Stimulated activated CD4-positive, alpha-beta T cell treated with anti-CD3 and anti-CD28 coated beads, TNF-alpha, amount 100 ng/mL, for 1 hour (primary cell): ENCODE data around the gene UBQLN4.
"Not testable (repeated sequence)": the region's sequence is repeated elsewhere in the genome, so short reads cannot be mapped to it uniquely, and the experiment has no call there.

Experiments used
- DNase-seq, 3 donors: peaks; one replicate each; pipeline ENCODE4 v3.0.0-alpha.2; 2020; ENCODE audit warnings: low read depth in 3 of 3, low spot score in 1 of 3

The UBQLN4 gene

DNA sequence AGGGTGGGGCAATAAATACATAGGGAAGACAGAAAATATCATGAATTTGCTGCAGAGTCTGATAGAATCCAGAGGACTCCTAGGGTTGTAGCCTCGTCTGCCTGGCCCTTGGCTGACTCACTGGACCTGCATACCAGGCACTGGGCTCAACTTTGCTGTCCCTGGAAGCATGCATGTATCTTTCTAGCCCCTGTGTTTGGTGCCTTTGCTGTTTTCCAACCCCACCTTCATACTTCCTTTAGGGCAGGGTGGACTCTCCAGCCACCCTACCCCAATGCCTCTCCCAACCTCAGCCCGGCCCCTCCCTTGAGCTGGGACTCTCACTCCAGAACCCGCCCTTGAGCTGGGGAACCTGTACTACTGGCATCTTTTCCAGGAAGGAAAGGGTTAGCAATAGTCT is 8.6 kb upstream of the UBQLN4 start:
- no peak for DNase-seq

GRCh38 chr1:156060937-156061636 is 7.5 kb upstream of the UBQLN4 start, which contains the start of gene RAB25:
TSS of gene RAB25 (plus strand) at chr1:156061160. CDS start at chr1:156061401, 241 bp downstream.
- no peak for DNase-seq

DNA sequence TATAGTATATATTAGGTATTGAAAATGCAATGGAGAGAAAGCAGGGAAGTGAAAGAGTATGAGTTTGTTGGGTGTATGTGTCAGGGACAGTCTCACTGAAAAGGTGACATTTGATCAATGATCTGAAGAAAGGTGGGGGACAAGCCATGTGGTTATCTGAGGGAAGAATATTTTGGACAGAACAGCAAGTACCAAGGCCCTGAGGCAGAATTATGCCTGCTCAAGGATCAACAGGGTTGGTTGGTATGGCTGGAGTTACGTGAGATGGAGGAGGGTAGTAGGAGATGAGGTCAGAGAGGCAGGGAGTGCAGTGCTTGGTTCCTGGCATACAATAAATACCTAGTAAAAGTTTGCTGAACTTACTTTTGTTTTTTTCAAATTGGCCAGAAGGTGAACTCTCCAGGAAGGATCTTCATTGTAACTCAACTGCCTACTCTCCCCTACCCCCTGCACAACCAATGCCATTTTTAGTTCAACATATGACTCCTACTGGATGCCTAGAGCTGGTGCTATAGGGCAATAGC is 2.8 kb upstream of the UBQLN4 start:
- no peak for DNase-seq

- DNase-seq, result no peak
These were observed 1.9 kb upstream of the UBQLN4 start for GRCh38 chr1:156055281-156056048.

DNA sequence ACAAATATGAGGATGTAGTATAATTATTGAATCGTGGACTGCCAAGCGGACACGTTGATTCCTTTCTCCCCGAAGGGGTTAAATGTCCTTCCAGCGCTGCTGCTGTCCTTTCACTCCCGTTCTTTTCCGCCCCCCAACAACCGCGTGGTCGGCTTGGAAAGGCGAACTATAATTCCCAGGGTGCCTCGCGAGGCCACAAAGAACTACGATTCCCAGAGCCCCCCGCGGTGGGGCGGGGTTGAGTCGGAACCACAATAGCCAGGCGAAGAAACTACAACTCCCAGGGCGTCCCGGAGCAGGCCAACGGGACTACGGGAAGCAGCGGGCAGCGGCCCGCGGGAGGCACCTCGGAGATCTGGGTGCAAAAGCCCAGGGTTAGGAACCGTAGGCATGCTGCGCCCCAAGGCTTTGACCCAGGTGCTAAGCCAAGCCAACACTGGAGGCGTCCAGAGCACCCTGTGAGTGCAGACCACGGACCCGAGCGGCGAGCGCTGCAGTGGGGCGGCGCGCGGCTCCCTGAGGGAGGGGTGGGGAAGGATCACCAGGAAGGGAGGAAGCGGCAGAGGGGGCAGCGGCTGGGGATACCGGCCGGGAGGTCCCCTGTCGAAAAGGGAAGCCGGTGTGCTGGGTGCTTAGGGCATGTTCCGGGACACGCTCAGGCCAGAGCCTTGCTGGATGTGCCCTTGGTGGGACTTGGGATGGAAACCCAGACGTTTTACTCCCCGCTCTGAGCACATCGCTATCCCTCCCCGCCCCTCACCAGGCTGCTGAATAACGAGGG is 1.1 kb upstream of the UBQLN4 start, which contains the start of gene LAMTOR2:
TSS of gene LAMTOR2 (plus strand) at position 283 of the 781 bp plus-strand sequence. CDS start at position 391, 108 bp downstream.
- peak; percentile 81 to 94 (median 87) for DNase-seq

DNA sequence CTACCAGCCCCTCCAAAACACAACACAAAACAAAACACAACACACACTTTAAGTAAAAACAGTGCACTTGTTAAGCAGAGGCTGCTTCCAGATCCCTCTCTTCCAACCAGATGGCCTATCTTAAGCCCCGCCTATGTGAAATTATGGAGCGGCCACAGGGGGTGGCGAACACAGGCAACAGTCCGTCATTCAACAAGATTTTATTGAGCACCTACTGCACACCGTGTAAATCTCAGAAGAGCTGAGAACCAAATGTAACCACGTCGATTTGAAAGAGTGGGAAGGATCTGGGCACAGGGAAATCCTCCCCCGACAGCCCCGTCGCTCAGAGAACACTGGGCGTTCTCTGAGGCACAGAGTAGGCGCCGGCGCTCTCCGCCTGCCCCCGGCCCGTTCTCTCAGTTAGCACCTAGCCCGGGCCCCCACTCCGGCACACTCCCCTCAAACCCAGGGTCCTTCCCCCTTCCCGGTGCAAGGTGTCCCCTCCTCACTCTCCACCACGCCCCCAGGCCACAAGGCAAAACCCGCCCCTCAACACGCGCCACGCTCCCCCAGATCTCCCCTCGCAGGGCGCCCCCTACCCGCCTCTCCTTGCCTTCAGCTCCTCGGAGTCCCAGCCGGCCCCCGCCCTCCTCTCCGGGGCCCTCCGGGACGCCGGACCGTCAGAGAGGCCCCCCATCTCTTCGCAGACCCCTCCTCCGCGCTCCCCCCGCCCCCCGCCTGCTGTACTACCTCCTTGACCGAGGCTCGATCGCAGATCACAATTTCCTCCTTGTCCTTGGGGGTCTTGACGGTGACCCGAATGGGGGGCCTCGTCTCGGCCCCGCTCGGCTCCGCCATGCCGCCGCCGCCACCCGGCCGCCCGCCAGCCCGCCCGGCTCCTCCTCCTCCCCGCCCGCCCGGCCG is 483 bp downstream of the UBQLN4 start:
- peak in 2 of 3 donors; percentile 37 to 58 for DNase-seq

- DNase-seq, result no peak
These were observed 2.4 kb downstream of the UBQLN4 start for GRCh38 chr1:156051011-156051725.

GRCh38 chr1:156050376-156050775 is 3.2 kb downstream of the UBQLN4 start:
- no peak for DNase-seq

DNA sequence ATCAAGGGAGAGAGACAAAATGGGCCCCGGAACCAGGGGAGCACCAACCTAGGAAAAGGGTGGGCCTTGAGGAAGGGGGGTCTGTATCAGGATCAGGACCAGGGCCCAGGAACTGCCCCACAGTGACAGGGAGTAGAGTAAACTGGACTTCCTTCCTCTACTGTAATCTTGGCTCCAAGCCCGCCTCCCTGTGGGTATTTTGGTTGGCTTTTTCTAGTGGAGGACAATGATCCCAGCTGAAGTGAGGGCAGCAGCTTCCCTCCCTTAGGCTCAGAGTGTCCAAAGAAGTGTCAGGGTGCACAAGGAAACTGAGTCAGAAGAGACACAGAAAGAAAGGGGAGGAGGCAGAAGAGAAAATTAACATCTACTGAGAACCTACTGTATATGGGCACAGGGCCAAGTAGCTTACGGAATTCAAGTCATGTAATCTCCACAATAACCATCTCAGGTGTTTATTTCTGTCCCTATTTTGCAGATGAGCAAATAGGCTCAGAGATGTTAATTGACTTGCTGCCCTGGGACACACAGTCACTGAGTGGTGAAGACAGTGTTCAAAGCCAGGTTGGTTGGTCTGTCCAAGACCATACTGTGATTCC is 4.8 kb downstream of the UBQLN4 start:
- no peak for DNase-seq

GRCh38 chr1:156045076-156045475 is 8.5 kb downstream of the UBQLN4 start:
- DNase-seq, result no peak

DNA sequence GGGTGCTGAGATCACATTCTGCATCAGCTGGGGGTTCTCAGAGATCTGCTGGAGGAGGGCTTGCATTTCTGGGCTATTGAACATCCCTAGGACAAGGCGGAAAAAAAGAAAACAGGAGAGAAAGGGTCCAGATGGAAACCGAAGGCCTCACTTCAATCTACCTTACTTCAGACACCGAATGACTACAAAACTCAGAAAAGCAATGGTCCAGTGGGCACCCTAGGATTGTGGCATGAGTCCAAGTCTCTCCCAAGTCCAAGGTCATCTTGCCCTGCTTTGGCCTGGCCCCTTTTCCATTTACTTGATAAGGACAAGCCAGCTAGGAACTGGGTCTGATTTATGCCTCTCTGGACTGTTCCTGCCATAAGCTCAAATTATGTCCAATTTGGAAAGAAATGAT is 10.8 kb downstream of the UBQLN4 start:
- DNase-seq, result no peak

GRCh38 chr1:156034991-156035390 is 18.6 kb downstream of the UBQLN4 start:
- DNase-seq, result not testable (repeated sequence)

DNA sequence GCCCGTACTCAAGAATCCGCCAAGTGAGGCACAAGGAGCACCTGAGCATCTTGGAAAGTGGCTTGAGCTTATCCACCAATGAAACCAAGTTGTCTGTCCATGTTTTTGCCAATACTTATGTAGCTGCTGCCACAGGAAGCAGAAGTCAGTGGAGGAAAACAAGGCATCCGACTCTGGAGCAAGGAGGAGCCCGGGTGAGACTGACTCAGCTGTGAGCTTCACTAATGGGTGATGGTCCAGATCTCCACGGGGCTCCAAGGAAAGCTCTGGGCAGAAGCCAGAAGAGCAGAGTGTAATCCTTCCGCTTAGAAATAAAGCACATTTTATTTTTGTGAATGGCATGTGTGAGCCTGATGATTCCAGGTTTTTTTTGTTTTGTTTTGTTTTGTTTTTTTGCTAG is 20.6 kb downstream of the UBQLN4 start:
- no peak for DNase-seq

DNA sequence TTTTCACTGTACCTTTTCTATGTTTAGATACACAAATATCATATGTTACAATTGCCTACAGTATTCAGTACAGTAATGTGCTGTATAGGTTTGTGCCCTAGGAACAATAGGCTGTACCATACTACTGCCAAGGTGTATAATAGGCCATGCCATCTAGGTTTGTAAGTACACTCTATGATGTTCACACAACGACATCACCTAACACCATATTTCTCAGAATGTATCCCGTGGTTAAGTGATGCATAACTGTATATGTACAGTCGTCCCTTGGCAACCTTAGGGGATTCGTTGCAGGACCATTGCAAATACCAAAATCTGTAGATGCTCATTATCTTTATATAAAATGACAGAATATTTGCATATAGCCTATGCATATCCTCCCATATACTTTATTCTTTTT is 27.0 kb downstream of the UBQLN4 start:
- no peak for DNase-seq

DNA sequence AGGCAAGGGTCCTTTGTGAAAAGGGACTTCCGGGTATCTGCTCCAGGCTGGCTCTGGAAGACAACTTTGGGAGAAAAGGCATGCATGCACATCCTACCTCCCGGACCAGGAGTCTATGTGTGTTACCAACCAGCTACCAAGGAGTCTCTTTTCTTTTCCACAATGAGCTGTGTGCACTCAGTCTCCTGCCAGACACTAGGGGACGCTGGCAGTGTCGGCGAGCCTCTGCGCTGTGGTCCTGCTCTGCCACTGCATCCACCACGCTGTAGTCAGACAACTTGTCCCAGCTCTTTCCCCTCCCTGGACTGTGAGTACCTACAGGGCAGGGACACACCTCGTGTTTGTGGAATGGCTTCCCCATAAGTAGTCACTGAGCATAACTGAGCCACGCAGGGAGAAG is 27.7 kb downstream of the UBQLN4 start:
- DNase-seq, result peak in 1 of 3 donors; percentile 2

- DNase-seq, result no peak
These were observed 28.8 kb downstream of the UBQLN4 start for GRCh38 chr1:156024801-156025200.

DNA sequence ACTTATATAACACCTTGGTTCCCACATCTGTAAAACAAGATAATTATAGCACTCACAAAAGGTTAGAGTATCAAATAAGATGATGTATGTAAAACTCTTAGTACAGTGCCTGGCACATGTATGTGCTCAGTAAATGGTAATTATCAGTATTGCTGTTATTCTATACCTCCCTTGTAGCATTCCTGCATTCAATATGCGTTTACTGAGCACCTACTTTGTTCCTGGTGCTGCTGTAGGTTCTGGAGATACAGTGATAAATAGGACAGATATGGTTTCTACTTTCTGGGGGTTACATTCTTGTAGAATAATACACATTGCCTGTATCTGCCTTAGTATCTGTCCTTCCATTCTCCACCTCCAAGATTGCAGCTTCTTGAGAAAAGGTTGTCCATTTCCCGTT is 31.6 kb downstream of the UBQLN4 start:
- no peak for DNase-seq

DNA sequence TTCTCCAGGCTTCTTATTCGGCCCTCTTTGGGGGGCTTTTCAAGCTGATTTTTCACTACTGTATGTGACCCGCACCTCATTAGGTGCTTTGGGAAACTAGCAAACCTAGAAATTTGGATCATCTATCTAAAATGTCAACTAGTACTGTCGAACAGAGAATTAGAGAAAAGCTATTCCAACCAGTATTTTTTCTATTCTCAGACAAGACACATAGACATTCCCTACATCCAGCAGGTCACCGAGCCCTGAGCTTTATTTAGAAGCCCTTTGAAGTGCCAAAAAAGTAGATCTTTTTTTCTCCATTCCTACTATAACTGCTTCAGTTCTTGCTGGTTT is 32.5 kb downstream of the UBQLN4 start:
- no peak for DNase-seq

- DNase-seq, result peak; percentile 54 to 63 (median 61)
These were observed 33.1 kb downstream of the UBQLN4 start, which contains the start of gene SSR2 for GRCh38 chr1:156020293-156021092. TSS of gene SSR2 (minus strand) at chr1:156020951. CDS start at chr1:156020167, 784 bp downstream.
